ENCODE data around the gene HAUS1. TPM values are rescaled to one million over a fixed set of nuclear protein-coding genes. Genes with fewer than 3 reads are reported as not detected.

The HAUS1 gene
- total and polyA plus RNA-seq, 2 donors (not counting 3 experiments of a cell fraction or from before 2014, with no cell fraction given), result 29.4 to 57.1 TPM

DNA sequence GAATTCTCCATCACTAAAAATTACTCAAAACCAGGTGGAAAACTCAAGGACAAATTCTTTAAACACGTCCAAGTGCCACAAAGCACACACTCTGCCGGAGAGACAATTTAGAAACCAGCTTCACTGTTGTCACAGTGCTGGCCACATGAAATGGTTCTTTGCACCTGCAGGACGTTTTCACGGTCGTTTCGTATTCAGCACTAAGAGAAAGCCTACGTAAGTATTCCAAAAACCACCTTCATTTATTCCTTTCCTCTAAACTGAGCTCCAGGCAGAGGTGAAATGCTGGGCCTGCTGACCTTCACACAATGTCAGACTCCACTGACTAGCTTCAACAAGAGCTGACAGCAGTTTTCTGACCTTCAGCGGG is 6.8 kb upstream of the HAUS1 start:
- POLR2A ChIA-PET, result interaction anchor here (0.6 kb wide), 1 partner anchor 237 kb away, joined by 3 read pairs; no protein-coding TSS in a partner anchor

More for the DNA sequence above, 6.8 kb upstream of the HAUS1 start:
- Histone ChIP-seq H3K9ac (replicated peaks; ENCODE audit: extremely low read depth, insufficient read depth, low read length) (peak overlapping the region; percentile 87), H3K79me2 (ENCODE audit: control insufficient read depth, insufficient read depth, low read length) (peaks cover 53% of the 10 kb centered on the region), H3K36me3 (ENCODE audit: control insufficient read depth in 2 of 2, extremely low read depth in 1 of 2, insufficient read depth in 2 of 2, low read length in 2 of 2) (peaks cover 2 to 8% of the 10 kb centered on the region in 2 experiments), H3K4me3 (replicated peaks in 1 of 3; ENCODE audit: insufficient read depth in 1 of 3, low read depth in 1 of 3, low read length in 3 of 3) (peak overlapping the region; percentile 67 to 96 (median 91)), H3K4me1 (ENCODE audit: control insufficient read depth, extremely low read depth, insufficient read depth, low read length) (peaks cover 16% of the 10 kb centered on the region), H3K4me2 (ENCODE audit: insufficient read depth, low read length) (peak overlapping the region; percentile 96), H2AFZ (ENCODE audit: low read depth, low read length) (peak overlapping the region; percentile 91), H4K20me1 (replicated peaks; ENCODE audit: control insufficient read depth, extremely low read depth, insufficient read depth, low read length) (no peaks in the 10 kb centered on the region), H3K9me1 (replicated peaks; ENCODE audit: control insufficient read depth, extremely low read depth, insufficient read depth, low read length) (no peaks in the 10 kb centered on the region), H3K27ac (ENCODE audit: insufficient read depth, low read depth, low read length) (peak overlapping the region; percentile 55), H3K27me3 (ENCODE audit: control insufficient read depth in 2 of 2, insufficient read depth in 2 of 2, low read length in 2 of 2) (no peaks in the 10 kb centered on the region), H3K9me3 (replicated peaks; ENCODE audit: control insufficient read depth, insufficient read depth, low read length) (no peaks in the 10 kb centered on the region)
- FAIRE-seq (no peak), DNase-seq (ENCODE audit: low read depth, low spot score) (no peak)
- dilution Hi-C loops (cut with MboI; ENCODE audit: extremely low pct_ligation_motif_present, low sequenced_read_pairs), result no loop called here
- BruUV-seq (replicated peaks), result TSS peak; percentile 33
- CTCF ChIA-PET, result interaction anchor here (0.8 to 1.7 kb wide), 5 partner anchors 14 to 561 kb away, joined by 3 to 11 read pairs (median 3); no protein-coding TSS in a partner anchor
- intact Hi-C loops (cut with micrococcal nuclease), result no loop called here
- TF ChIP-seq JUN (IDR thresholded peaks at IDR 0.05; ENCODE audit: borderline replicate concordance, insufficient read depth, insufficient read length, low read depth) (no peak), EZH2 (IDR thresholded peaks at IDR 0.05; ENCODE audit: borderline replicate concordance, low read depth, low read length, severe bottlenecking) (no peak), GATA2 (IDR thresholded peaks at IDR 0.05; ENCODE audit: insufficient read depth, insufficient read length, low read depth, low read length) (no peak), POLR2A (IDR thresholded peaks at IDR 0.05; ENCODE audit: low read depth, low read length) (no peak), POLR2AphosphoS5 (IDR thresholded peaks at IDR 0.05; ENCODE audit: insufficient read depth, low read depth, low read length) (no peak), FOS (IDR thresholded peaks at IDR 0.05; ENCODE audit: borderline replicate concordance, insufficient read depth, low read length) (no peak), MYC (IDR thresholded peaks at IDR 0.05; ENCODE audit: low read depth, low read length) (no peak)
- TF ChIP-seq, protein P1, sequence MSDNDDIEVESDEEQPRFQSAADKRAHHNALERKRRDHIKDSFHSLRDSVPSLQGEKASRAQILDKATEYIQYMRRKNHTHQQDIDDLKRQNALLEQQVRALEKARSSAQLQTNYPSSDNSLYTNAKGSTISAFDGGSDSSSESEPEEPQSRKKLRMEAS (IDR thresholded peaks at IDR 0.05; ENCODE audit: insufficient read depth, insufficient read length), result no peak
- TF ChIP-seq, protein P2, sequence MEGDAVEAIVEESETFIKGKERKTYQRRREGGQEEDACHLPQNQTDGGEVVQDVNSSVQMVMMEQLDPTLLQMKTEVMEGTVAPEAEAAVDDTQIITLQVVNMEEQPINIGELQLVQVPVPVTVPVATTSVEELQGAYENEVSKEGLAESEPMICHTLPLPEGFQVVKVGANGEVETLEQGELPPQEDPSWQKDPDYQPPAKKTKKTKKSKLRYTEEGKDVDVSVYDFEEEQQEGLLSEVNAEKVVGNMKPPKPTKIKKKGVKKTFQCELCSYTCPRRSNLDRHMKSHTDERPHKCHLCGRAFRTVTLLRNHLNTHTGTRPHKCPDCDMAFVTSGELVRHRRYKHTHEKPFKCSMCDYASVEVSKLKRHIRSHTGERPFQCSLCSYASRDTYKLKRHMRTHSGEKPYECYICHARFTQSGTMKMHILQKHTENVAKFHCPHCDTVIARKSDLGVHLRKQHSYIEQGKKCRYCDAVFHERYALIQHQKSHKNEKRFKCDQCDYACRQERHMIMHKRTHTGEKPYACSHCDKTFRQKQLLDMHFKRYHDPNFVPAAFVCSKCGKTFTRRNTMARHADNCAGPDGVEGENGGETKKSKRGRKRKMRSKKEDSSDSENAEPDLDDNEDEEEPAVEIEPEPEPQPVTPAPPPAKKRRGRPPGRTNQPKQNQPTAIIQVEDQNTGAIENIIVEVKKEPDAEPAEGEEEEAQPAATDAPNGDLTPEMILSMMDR (IDR thresholded peaks at IDR 0.05; ENCODE audit: extremely low read depth in 1 of 2, insufficient read depth in 1 of 2, low read depth in 1 of 2, low read length in 2 of 2), result no peak

Data from endothelial cell of umbilical vein (primary cell).